GM19035 (cell line): Measurements from ENCODE around the gene DAAM2.

Source experiments
- ATAC-seq: cut with Tn5 transposase; IDR thresholded peaks from one replicate; pipeline ENCODE4 v1.9.1; 2021; ENCODE audit not compliant: unreplicated experiment

Gene DAAM2

DNA sequence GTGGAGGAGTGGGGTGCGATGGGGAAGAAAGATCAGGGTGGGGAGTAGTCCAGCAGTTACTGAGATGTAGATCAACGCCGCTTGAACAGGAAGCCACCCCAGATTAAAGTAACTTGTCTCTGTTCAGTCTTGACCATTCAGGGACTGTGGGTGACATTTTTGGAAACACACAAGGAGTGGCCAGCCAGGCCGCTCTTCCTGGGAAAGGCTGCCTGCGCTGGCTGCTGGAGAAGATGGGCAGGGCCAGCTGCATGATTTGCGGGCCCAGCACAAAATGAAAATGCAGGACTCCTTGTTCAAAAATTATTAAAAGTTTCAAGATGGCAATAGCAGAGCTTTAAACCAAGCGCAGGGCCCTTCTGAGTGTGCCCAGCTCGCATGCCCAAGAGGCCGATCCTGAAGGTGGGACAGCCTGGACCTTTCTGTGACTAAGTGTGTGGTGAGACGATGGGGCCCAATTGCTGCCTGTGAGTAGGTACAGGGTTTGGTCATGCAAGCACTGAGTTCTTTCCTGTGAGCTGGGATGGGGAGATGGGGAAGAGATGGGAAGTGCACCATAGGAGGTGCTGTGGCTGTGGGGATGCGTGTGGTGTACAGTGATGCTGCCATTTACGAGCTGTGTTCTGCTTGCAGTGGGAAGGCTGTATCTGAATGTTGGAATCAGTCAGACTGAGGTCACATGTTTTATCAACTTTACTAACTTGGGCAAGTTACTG lies 51.3 kb downstream of the DAAM2 start:
- ATAC-seq, result no peak

DNA sequence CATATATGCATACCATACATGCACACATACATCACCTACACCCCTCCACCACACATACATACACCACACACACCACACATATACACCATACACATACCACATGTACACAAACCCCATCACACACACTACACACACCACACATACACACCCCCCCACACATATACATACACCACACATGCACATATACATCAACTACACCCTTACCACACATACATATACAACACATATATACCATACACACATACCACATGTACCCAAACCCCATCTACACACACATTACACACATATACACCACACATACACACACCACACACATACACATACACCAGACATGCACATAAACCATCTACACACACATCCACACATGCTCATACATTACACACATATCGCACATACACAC lies 52.7 kb downstream of the DAAM2 start:
- ATAC-seq, result no peak

DNA sequence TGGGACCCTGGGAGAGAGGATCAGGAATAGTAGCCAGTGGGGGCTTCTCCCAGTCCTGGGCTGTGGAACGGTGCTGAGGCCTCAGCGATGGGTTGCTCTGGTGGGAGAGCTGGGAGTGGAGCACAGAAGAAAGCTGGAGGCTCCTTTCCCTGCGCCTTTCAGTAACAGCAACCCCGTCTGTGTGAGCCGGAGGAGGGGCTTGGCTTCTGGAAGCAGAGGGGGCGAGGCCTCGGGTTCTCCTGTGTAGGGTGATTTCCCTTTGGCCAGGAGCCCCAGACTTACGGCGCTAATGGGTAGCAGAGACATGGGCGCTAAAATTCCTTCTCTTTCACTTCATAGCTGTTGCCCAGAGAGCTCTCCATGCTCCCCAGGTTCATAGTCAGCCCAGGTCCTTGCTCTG lies 55.0 kb downstream of the DAAM2 start:
- ATAC-seq, result no peak

DNA sequence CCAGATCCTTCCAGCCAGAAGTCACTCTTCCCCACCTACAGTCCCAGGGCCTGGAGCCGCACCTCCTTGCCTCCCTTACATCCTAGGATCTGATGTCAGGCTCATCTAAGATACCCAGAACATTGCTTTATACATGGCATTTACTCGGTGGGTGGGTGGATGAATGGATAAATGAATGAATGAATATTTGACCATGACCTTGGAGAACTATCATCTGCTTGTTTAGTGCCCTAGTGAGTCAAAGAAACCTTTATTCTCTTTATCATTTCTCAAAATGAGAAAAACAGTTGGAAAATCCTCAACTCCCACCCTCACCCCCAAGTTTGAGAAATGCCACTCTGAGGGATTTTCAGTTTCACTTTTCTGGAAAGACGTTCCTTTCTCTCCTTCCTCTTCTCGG lies 56.0 kb downstream of the DAAM2 start:
- no peak for ATAC-seq

DNA sequence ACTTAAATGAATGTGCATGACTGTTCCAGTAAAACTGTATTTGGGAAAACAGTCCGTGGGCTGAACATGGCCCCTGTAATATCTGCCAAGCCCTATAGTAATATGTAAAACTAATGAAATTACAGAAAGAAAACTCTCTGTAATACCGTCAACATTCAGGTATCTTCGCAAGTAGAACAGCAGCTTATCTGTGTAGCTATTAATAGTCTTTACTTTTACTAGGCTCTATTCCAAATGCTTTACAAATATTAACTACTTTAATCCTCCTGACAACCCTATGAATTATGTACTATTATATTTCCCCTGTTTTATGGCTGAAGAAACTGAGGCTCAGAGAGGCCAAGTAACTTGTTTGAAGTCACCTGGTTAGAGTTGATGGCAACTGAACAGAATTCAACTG lies 57.1 kb downstream of the DAAM2 start:
- no peak for ATAC-seq

DNA sequence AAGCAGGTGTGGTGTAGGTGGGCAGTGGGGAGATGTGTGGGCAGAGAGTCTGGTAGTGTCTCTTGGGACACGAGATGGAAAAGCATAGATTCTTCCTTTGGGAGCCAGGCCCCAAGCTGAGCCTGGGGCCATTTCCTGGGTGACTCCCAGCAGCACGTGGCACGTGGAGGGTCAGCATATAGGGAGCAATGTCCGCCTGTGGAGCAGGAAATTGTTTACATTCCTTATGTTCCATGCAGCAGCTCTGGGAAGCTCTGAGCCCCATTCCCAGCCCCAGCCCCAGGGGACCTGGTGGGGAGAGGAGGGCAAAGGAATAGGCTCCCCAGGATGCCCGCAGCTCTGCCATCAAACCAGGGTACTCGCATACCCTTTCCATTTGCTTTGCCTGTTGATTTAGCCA lies 57.6 kb downstream of the DAAM2 start:
- no peak for ATAC-seq

DNA sequence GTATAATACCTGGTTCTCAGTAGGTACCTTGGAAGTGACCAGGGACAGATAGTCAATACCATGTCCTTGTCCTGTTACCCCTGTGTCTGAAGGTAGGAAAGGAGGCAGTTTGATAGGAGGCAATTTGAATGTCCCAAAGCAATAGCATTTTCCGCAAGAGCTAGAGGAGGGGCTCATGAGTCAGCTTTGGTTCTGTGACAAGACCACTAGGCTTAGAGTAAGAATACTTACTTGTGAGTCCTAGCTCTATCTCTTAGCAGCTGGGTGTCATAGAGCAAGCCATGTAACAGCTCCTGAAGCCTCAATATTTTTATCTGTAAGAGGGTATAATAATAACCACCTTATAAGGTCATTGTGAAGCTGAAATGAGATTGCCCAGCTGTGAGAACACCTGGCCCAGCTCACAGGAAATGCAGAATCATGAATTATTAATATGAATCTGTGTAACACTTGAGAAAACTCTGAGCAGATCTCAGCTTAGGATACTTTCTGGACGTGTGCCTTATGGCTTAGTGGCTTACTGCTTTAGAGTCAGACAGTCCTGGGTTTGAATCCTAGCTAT lies 58.6 kb downstream of the DAAM2 start:
- no peak for ATAC-seq

DNA sequence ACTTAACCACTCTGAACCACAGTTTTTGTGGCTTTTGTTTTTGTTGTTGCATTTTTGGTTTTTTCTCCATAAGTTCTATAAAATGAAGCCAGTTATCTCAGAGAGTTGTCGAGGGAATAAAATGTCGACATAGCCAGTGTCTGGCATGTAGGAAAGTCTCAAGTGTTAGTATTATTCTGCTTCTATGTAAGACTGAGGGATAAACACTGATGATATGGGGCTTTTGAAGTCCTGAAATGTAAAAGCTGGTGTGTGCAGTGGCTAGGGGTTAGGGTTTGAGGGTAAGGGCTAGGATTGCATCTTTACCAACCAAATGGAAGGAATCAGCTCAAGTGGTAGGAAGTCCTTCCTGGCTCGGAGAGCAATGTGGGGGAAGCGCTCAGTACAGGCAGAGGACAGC lies 59.2 kb downstream of the DAAM2 start:
- ATAC-seq, result no peak

DNA sequence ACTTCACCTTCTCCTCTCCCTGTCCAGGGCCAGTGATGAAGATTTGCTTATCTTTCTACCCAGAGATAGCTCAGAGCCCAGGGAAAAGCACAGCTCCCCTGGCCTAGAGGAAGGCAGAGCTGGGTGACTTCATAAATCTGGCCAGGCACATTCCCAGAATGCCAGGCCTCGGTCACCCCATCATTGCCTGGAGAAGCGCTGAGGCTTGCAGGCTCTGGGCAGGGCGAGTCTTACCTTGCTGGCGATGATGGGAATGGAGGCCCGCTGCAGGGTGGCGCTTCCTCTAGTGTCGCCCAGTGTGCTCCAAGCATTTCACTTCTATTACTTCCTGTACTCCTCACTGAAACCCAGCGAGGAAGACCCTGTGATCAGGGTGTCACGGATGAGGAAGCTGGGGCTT lies 60.1 kb downstream of the DAAM2 start:
- no peak for ATAC-seq

DNA sequence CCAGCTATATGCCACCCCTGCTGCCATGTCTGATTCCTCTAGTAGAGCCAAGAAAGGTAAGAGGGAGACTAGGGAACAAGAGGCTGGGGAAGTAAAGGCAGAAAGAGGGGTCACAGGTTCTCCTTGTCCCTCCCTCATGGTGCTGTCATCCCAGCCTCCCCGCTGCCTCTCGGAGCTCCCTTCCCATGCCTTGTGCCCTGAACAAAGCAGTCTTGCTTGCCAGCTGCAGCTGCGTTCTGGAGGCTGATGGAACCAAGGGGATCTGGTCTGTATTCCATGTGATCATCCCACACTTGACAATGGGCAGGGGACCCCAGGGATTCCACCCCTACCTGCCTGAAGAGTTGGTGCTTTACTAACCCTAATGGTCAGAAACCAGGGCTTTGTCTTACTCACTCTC lies 61.4 kb downstream of the DAAM2 start:
- no peak for ATAC-seq

DNA sequence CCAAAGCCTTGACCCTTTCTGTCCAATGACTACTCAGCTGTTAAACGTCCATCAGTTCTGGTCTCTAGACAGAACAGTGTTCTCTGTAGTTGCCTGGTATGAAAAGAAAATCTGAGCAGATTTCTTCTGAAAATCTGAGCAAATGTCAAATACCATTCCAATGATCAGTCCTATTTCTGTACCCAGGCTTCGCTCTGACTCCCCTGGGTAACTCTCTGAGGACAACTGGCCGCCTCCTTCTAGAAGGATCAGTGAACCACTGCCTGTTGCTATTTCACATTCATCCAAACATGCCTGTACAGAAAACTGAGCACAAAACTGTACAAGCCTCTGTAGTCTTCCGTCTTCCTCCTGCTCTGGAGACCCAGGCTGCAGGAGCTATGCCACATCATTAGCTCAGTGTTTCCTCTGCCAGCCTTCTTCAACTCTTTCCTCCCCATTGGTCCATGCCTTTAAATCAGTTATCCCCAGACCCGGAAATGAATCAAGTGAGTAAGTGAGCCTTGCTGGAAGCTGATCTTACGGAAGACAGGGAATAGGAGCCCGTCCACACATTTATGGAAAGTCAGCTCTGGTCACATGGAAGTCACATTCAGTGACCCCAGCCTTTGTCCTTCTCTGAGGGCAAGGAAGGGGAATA lies 63.3 kb downstream of the DAAM2 start:
- ATAC-seq, result no peak

DNA sequence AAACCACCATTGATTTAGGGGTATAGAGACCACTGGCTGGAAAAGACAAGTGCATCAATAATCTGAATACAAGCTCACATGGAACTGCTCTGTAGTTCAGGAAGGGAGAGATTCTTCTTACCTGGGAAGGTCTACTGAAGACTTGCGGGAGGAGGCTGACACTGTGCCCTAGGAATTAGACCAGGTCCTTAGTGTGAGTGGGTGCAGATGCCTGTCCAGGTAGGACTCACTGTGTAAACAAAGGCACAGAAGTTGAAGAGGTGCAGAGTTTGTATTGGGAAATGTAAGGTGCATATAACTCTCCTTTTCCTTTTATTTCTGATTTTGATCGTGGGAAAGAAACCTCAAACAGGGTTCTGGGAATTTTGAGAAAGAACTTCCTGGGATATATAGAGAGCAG lies 66.8 kb downstream of the DAAM2 start:
- ATAC-seq, result no peak

DNA sequence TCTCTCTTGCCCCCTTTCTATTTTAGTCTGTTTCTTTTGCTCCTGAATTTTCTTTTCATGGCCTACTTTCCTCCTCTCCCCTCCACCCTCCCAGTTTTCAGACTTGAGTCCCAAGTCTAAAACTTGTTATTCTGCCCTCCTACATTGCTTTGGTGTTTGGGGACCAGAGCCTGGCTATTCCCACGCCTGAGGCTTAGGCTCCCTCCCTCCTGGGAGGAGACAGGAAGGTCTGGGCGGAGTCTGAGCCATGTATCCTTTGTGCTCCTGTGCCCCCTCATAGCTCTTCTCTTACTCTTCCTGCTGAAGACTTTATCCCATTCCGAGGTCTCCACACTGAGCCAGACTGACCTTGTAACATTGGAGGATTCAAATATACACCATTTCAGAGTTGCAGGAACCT lies 69.5 kb downstream of the DAAM2 start:
- ATAC-seq, result no peak

DNA sequence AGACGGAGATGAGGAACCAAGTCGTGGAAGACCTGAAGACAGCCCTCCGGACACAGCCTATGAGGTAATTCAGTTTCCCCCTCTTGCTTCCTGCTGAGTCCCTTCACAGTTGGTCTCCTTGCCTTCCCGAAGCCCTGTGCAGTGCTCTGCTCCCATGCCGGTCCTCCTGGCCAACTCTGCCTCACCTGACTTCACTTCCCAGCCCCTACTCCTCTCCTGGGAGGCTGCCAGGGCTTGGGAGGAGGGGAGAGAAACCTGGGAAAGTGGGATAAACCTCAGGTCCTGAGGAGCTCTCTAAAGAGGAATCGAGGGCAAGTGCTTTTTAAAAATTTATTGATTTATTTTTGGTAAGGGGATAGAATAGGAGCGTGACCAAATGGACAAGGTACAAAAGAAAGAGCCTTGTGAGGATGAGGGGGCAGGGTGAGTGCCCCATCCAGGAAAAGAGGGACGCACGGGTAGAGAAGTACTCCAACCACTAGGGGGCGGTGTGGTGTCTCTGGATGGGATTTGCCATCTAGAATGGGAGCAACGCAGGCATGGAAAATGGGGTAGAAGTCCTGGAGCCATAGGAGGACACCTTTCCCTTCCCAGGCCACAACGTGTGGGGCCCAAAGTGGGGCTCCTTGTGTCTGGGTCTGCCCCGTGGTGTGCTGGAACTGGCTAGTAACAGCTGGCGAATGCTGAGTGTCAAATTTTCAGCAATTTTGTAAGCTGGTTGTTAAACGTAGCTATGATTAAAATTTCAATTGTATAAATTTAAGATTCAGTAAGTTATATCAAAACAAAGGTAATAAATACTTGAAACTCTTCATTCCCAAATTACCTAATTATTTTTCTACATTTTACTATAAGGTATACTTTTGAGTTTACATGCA lies 73.1 kb downstream of the DAAM2 start:
- ATAC-seq, result no peak

DNA sequence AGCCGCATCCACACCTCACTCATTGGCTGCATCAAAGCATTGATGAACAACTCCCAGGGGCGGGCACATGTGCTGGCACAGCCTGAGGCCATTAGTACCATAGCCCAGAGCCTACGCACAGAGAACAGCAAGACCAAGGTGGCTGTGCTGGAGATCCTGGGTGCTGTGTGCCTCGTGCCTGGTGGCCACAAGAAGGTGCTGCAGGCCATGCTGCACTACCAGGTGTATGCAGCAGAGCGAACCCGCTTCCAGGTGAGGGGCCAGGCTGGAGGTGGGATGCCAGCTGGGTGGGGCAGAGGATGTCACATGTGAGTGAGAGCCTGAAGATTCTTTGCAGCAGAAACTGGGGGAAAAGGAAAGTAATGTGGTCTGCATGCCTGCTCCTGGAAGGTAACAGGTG lies 75.4 kb downstream of the DAAM2 start:
- no peak for ATAC-seq

DNA sequence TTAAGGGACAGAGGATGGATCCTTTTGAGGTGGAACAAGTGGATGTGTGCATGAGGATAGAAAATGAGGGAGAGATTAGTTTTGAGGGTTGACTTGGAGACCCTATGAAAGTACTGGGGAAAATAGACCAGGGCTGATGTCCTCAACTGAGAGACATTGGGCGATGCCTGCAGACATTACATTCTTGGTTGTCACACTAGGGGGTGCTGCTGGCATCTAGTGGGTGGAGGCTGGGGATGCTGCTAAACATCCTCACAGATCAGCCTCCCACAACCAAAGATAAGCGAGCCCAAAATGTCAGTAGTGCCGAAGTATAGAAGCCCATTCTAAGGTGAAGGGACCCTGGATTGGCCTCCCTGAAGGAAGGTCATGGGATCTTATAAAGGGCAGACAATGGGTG lies 78.8 kb downstream of the DAAM2 start:
- ATAC-seq, result no peak

DNA sequence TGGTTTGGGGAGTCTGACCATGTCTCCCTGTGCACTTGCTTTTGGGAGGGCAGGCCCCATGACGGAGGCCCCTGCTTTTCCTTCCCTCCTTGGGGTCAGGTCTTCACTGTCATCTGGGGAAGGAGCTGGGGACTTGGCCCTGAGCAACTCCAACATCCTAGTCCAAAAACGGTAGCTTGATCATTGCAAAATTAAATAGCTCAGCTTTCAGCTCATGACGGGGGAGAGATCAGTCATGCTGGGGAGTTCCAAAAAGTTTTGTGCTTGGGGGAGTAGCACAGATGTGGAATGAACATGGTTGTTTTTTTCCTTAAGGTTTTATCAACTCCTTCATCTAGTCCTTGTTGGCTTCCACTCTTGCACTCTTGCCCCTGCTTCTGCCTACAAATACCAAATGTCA lies 81.3 kb downstream of the DAAM2 start:
- ATAC-seq, result no peak

DNA sequence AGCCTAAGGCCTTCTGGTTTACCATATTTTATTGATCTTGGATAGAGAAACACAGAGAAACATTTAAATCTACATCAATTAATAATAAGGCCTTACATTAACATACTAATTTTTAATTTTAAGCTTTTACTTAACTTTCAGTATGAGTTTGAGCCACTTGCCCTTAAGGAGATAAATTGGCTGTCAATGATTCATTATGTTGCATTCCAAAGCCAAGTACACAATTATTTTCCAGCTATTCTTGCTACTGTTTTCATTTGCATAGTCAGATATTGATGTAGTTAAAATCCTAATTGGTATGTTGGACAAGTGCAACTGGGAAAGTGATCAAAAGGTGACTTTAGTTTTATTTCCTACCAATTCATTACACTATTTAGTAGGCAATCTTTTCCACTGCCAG lies 83.9 kb downstream of the DAAM2 start:
- ATAC-seq, result no peak

DNA sequence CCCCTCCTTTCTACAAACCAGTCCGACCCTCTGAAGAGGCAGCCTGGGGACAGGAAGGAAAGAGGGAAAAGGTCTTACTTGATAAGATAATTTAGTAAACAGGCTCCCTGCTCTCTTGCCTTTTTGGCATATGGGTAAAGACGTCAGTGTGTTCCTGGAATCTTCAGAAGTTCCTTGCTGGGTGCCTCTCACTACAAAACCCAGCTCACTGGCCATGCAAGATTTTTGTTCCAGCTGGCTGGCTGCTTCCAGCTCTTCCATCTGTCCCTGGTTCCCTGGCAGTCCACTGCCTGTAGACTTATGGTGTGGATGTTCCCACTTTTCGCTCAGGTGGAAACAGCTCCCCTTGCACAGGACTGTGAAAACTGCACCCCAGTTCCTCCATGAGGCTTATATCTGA lies 84.7 kb downstream of the DAAM2 start:
- ATAC-seq, result no peak

DNA sequence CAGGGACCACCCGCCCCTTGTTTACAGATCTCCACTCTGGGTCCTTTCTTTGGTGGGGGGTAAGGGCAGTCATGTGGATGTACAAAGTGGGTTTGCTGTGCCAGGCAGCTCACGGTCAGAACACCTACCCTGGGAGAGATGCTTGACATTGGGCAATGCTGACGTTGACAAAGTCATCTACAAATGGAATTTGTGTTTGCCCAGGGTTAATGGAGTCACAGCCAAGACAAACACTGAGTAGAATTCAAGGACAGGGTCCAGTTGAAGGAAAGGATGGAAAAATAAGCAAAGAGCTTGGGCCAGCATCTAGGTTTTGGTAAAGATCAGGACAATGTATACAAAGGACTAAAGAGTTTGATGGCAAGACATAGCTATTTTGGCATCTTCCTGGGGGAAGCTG lies 87.4 kb downstream of the DAAM2 start:
- no peak for ATAC-seq

DNA sequence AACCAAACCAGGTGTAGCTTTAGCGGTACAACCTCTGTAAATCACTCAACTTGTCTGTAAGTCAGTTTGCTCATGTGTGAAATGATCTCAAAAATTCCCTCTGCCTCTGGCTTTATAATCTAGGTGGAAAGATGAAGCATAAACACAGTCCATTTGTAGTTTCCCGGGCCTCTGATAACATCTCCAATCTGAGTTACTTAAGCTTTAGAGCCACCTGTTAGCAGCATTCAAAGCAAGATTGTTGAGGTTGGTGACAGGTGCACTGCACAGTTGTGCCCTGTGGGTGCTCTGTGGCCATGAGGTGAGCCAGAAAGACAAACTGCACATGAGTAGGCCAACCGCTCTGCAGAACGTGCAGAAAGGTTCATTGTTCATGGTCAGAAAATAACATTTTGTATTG lies 88.4 kb downstream of the DAAM2 start:
- no peak for ATAC-seq
